GM18870 (cell line): Measurements from ENCODE around the gene HCN3.
"Not testable (repeated sequence)": the region's sequence is repeated elsewhere in the genome, so short reads cannot be mapped to it uniquely, and the experiment has no call there.

Source experiments
- ATAC-seq: cut with Tn5 transposase; IDR thresholded peaks from one replicate; pipeline ENCODE4 v1.9.1; 2021; ENCODE audit warnings: moderate library complexity; ENCODE audit not compliant: unreplicated experiment

Gene HCN3

GRCh38 chr1:155282488-155283091, 5.3 kb downstream of the HCN3 start:
- ATAC-seq: no peak

GRCh38 chr1:155284476-155284875, 7.2 kb downstream of the HCN3 start:
- no peak for ATAC-seq

- ATAC-seq: no peak
Observed at GRCh38 chr1:155285063-155285462, 7.8 kb downstream of the HCN3 start.

GRCh38 chr1:155285631-155286044, 8.4 kb downstream of the HCN3 start:
- ATAC-seq: no peak

GRCh38 chr1:155286544-155286943, 9.3 kb downstream of the HCN3 start:
- no peak for ATAC-seq

GRCh38 chr1:155287987-155288543, 10.8 kb downstream of the HCN3 start:
- no peak for ATAC-seq

GRCh38 chr1:155291006-155291405, 13.7 kb downstream of the HCN3 start:
- not testable (repeated sequence) for ATAC-seq

- ATAC-seq: no peak
Observed at GRCh38 chr1:155293086-155293749, 16.0 kb downstream of the HCN3 start.

- no peak for ATAC-seq
Observed at GRCh38 chr1:155294520-155295182, 17.4 kb downstream of the HCN3 start.

- ATAC-seq: no peak
Observed at GRCh38 chr1:155295183-155295941, 18.1 kb downstream of the HCN3 start.

GRCh38 chr1:155295942-155296267, 18.6 kb downstream of the HCN3 start:
- ATAC-seq: no peak

GRCh38 chr1:155296661-155297060, 19.4 kb downstream of the HCN3 start:
- no peak for ATAC-seq

- ATAC-seq: no peak
Observed at GRCh38 chr1:155297384-155297783, 20.1 kb downstream of the HCN3 start.

GRCh38 chr1:155300024-155300423, 22.8 kb downstream of the HCN3 start:
- no peak for ATAC-seq

- ATAC-seq: no peak
Observed at GRCh38 chr1:155300553-155301329, 23.5 kb downstream of the HCN3 start.

GRCh38 chr1:155301342-155301841, 24.1 kb downstream of the HCN3 start, which contains the start of gene PKLR:
Gene PKLR (minus strand): TSS chr1:155301438. CDS start chr1:155301395, 43 bp downstream.
- no peak for ATAC-seq

GRCh38 chr1:155304558-155305063, 27.3 kb downstream of the HCN3 start:
- ATAC-seq: no peak

GRCh38 chr1:155305881-155306391, 28.7 kb downstream of the HCN3 start:
- ATAC-seq: no peak

GRCh38 chr1:155307247-155307740, 30.0 kb downstream of the HCN3 start:
- no peak for ATAC-seq
